Measurements from ENCODE around the gene CAPN12.

DNA sequence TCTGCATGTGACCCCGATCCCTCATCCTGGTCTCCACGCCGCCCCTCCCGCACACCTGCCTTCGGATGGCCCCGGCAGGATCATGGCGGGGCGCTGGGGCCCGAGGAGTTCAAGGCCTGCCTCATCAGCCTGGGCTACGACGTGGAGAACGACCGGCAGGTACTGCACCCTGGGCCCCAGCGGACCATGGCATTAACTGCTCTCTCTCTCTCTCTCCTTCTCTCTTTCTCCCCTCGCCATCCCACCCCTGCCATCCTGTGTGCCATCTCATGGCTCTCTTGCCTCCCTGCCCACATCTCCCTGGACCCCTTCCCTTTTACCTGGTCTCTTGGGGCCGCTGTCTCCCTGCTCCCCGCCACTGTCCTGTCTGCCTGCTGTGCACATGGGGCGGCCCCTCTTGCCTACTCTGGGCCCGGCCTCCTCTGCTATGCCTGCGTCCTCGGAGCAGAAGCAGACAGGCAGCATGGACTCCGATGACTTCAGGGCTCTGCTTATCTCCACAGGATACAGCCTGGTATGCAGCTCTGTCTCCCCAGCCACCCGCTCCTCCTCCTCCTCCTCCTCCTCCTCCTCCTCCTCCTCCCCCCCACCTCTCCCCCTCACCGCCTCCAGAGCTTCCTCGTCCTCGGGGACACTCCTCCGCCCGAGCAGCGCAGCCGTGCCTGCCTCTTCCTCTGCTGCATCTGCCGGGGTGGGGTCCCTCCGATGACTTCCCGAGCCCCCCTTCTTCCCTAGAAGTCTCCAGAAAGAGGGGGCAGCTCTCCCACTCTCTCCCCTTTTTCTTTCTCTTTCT, 16.2 kb downstream of the CAPN12 start:
- no peak for TF ChIP-seq BHLHE40 (IDR thresholded peaks at IDR 0.05; ENCODE audit: low read depth, low read length)
- TF ChIP-seq, protein P1, sequence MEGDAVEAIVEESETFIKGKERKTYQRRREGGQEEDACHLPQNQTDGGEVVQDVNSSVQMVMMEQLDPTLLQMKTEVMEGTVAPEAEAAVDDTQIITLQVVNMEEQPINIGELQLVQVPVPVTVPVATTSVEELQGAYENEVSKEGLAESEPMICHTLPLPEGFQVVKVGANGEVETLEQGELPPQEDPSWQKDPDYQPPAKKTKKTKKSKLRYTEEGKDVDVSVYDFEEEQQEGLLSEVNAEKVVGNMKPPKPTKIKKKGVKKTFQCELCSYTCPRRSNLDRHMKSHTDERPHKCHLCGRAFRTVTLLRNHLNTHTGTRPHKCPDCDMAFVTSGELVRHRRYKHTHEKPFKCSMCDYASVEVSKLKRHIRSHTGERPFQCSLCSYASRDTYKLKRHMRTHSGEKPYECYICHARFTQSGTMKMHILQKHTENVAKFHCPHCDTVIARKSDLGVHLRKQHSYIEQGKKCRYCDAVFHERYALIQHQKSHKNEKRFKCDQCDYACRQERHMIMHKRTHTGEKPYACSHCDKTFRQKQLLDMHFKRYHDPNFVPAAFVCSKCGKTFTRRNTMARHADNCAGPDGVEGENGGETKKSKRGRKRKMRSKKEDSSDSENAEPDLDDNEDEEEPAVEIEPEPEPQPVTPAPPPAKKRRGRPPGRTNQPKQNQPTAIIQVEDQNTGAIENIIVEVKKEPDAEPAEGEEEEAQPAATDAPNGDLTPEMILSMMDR (conservative IDR thresholded peaks at IDR 0.05; ENCODE audit: low read depth, low read length) = no peak
- no peak for TF ChIP-seq RAD21 (IDR thresholded peaks at IDR 0.05; ENCODE audit: low read length)

All from IMR-90 (cell line).